ENCODE results near the gene CPNE6.

DNA sequence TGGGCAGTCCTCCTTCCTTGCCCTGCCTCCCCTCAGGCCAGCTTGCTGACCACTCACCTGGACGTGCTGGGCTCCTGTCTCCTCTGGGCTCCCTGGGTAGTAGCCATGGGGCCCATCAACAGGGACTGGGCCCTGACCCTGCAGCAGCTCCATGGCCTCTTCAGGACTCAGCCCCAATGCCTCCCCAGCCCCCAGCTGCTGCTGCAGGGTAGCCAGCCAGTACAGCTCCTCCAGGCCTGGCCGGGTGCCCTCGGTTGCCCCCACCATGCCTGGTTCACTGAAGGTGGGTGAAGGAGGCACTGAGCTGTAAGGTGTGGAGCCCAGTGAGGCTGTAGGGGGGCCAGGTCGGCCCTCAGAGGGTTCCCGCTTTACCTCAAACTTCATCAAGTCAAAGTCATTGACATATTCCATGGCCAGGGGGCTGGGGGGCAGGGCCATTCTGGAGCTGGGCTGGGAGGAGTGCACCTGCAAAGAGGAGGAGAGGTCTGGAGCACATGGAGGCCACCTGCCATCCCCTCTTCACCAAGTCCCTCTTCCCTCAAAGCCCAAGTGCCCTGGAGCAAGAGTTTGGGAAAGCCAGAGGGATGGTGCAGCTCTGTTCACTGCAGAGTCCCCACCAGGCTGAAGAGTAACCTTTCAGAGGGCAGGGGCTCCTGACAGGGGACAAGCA lies 11.2 kb downstream of the CPNE6 start:
- TF ChIP-seq GATA2 (IDR thresholded peaks at IDR 0.05; ENCODE audit: low read depth, low read length) (no peak), GATA3 (IDR thresholded peaks at IDR 0.05; ENCODE audit: low read depth, low read length) (no peak)

Measured in SH-SY5Y (cell line).